Activated T-cell treated with anti-CD3 and anti-CD28 coated beads, Interleukin-2, amount 50 U/mL, for 24 hours (primary cell): ENCODE results near the gene ZSWIM7.

Experiments used
- DNase-seq: peaks from one replicate; pipeline ENCODE4 v3.0.0-alpha.2; 2020
- H3K27ac Mint-ChIP-seq: 2 replicates; pipeline ENCODE4 v1.8.0; 2020; ENCODE audit warnings: mild to moderate bottlenecking, mixed read lengths
- H3K27me3 Mint-ChIP-seq: 2 replicates; pipeline ENCODE4 v1.8.0; 2020; ENCODE audit warnings: mixed read lengths
- H3K36me3 Mint-ChIP-seq: 2 replicates; pipeline ENCODE4 v1.8.0; 2020; ENCODE audit warnings: low read depth, mixed read lengths
- H3K4me1 Mint-ChIP-seq: 2 replicates; pipeline ENCODE4 v1.8.0; 2020; ENCODE audit warnings: low read depth, mixed read lengths
- H3K4me3 Mint-ChIP-seq: 2 replicates; pipeline ENCODE4 v1.8.0; 2020; ENCODE audit warnings: mild to moderate bottlenecking, moderate library complexity, mixed read lengths
- H3K9me3 Mint-ChIP-seq: 2 replicates; pipeline ENCODE4 v1.8.0; 2020; ENCODE audit warnings: mixed read lengths

The ZSWIM7 gene

GRCh38 chr17:15973834-15974233, 25.7 kb downstream of the ZSWIM7 start:
- H3K36me3 Mint-ChIP-seq = peaks cover 26% of the 10 kb centered on the region
- H3K27ac Mint-ChIP-seq = no peak overlapping the region
- H3K4me3 Mint-ChIP-seq = no peak overlapping the region
- no peaks in the 10 kb centered on the region for H3K4me1 Mint-ChIP-seq
- no peak for DNase-seq
- no peaks in the 10 kb centered on the region for H3K9me3 Mint-ChIP-seq
- H3K27me3 Mint-ChIP-seq = peaks cover 2% of the 10 kb centered on the region

- H3K27me3 Mint-ChIP-seq = peaks cover 5% of the 10 kb centered on the region
- H3K27ac Mint-ChIP-seq = no peak overlapping the region
- peaks cover 24% of the 10 kb centered on the region for H3K36me3 Mint-ChIP-seq
- H3K9me3 Mint-ChIP-seq = no peaks in the 10 kb centered on the region
- H3K4me3 Mint-ChIP-seq = no peak overlapping the region
- no peaks in the 10 kb centered on the region for H3K4me1 Mint-ChIP-seq
- DNase-seq = no peak
Measured at GRCh38 chr17:15973016-15973415, 26.5 kb downstream of the ZSWIM7 start.

GRCh38 chr17:15972497-15972951, 27.0 kb downstream of the ZSWIM7 start:
- Mint-ChIP-seq H3K4me1 (peaks cover 4% of the 10 kb centered on the region), H3K36me3 (peaks cover 19% of the 10 kb centered on the region), H3K4me3 (no peak overlapping the region), H3K27me3 (peaks cover 8% of the 10 kb centered on the region), H3K9me3 (no peaks in the 10 kb centered on the region), H3K27ac (no peak overlapping the region)
- DNase-seq = no peak

GRCh38 chr17:15971882-15972281, 27.6 kb downstream of the ZSWIM7 start:
- no peak for DNase-seq
- H3K27me3 Mint-ChIP-seq = peaks cover 10% of the 10 kb centered on the region
- no peak overlapping the region for H3K27ac Mint-ChIP-seq
- H3K4me3 Mint-ChIP-seq = no peak overlapping the region
- no peaks in the 10 kb centered on the region for H3K9me3 Mint-ChIP-seq
- H3K4me1 Mint-ChIP-seq = peaks cover 6% of the 10 kb centered on the region
- H3K36me3 Mint-ChIP-seq = peaks cover 13% of the 10 kb centered on the region

- Mint-ChIP-seq H3K27me3 (peaks cover 13% of the 10 kb centered on the region), H3K4me1 (peaks cover 11% of the 10 kb centered on the region), H3K9me3 (no peaks in the 10 kb centered on the region), H3K36me3 (peaks cover 9% of the 10 kb centered on the region), H3K27ac (no peak overlapping the region), H3K4me3 (no peak overlapping the region)
- no peak for DNase-seq
Measured at GRCh38 chr17:15971098-15971678, 28.3 kb downstream of the ZSWIM7 start.

- no peak for DNase-seq
- Mint-ChIP-seq H3K4me3 (no peak overlapping the region), H3K27me3 (peaks cover 18% of the 10 kb centered on the region), H3K36me3 (peaks cover 9% of the 10 kb centered on the region), H3K27ac (no peak overlapping the region), H3K4me1 (peaks cover 17% of the 10 kb centered on the region), H3K9me3 (no peaks in the 10 kb centered on the region)
Measured at GRCh38 chr17:15970500-15970899, 29.0 kb downstream of the ZSWIM7 start.

- Mint-ChIP-seq H3K27me3 (peaks cover 24% of the 10 kb centered on the region), H3K4me3 (no peak overlapping the region), H3K36me3 (no peaks in the 10 kb centered on the region), H3K4me1 (peaks cover 17% of the 10 kb centered on the region), H3K9me3 (no peaks in the 10 kb centered on the region), H3K27ac (no peak overlapping the region)
- DNase-seq = no peak
Measured at GRCh38 chr17:15969463-15969862, 30.0 kb downstream of the ZSWIM7 start.

GRCh38 chr17:15967706-15968399, 31.7 kb downstream of the ZSWIM7 start:
- H3K4me3 Mint-ChIP-seq = no peak overlapping the region
- peaks cover 24% of the 10 kb centered on the region for H3K27me3 Mint-ChIP-seq
- DNase-seq = no peak
- H3K4me1 Mint-ChIP-seq = peaks cover 18% of the 10 kb centered on the region
- H3K27ac Mint-ChIP-seq = no peak overlapping the region
- H3K9me3 Mint-ChIP-seq = no peaks in the 10 kb centered on the region
- no peaks in the 10 kb centered on the region for H3K36me3 Mint-ChIP-seq

GRCh38 chr17:15966879-15967248, 32.6 kb downstream of the ZSWIM7 start:
- no peak overlapping the region for H3K27ac Mint-ChIP-seq
- peaks cover 24% of the 10 kb centered on the region for H3K27me3 Mint-ChIP-seq
- no peak overlapping the region for H3K4me3 Mint-ChIP-seq
- H3K36me3 Mint-ChIP-seq = no peaks in the 10 kb centered on the region
- DNase-seq = no peak
- no peaks in the 10 kb centered on the region for H3K9me3 Mint-ChIP-seq
- H3K4me1 Mint-ChIP-seq = peaks cover 18% of the 10 kb centered on the region

GRCh38 chr17:15966183-15966878, 33.2 kb downstream of the ZSWIM7 start:
- H3K9me3 Mint-ChIP-seq = no peaks in the 10 kb centered on the region

GRCh38 chr17:15965528-15965927, 34.0 kb downstream of the ZSWIM7 start:
- H3K27me3 Mint-ChIP-seq = peaks cover 32% of the 10 kb centered on the region
- H3K9me3 Mint-ChIP-seq = no peaks in the 10 kb centered on the region
- H3K27ac Mint-ChIP-seq = no peak overlapping the region
- no peaks in the 10 kb centered on the region for H3K36me3 Mint-ChIP-seq
- H3K4me1 Mint-ChIP-seq = peaks cover 18% of the 10 kb centered on the region
- DNase-seq = no peak
- no peak overlapping the region for H3K4me3 Mint-ChIP-seq

More at GRCh38 chr17:15966183-15966878, 33.2 kb downstream of the ZSWIM7 start:
- Mint-ChIP-seq H3K27me3 (peaks cover 30% of the 10 kb centered on the region), H3K4me1 (peaks cover 18% of the 10 kb centered on the region), H3K4me3 (no peak overlapping the region), H3K36me3 (no peaks in the 10 kb centered on the region), H3K27ac (no peak overlapping the region)
- DNase-seq = no peak

- H3K4me1 Mint-ChIP-seq = peaks cover 31% of the 10 kb centered on the region
- no peak overlapping the region for H3K4me3 Mint-ChIP-seq
- peaks cover 29% of the 10 kb centered on the region for H3K27me3 Mint-ChIP-seq
- no peaks in the 10 kb centered on the region for H3K36me3 Mint-ChIP-seq
- DNase-seq = no peak
- no peak overlapping the region for H3K27ac Mint-ChIP-seq
- H3K9me3 Mint-ChIP-seq = no peaks in the 10 kb centered on the region
Measured at GRCh38 chr17:15963670-15964110, 35.8 kb downstream of the ZSWIM7 start.

GRCh38 chr17:15958484-15958854, 41.0 kb downstream of the ZSWIM7 start:
- peak overlapping the region; percentile 30 for H3K4me3 Mint-ChIP-seq
- no peaks in the 10 kb centered on the region for H3K36me3 Mint-ChIP-seq
- H3K4me1 Mint-ChIP-seq = peaks cover 38% of the 10 kb centered on the region
- no peak for DNase-seq
- H3K27ac Mint-ChIP-seq = peak overlapping the region; percentile 81
- H3K9me3 Mint-ChIP-seq = no peaks in the 10 kb centered on the region
- H3K27me3 Mint-ChIP-seq = peaks cover 43% of the 10 kb centered on the region

GRCh38 chr17:15957608-15958307, 41.7 kb downstream of the ZSWIM7 start:
- Mint-ChIP-seq H3K9me3 (no peaks in the 10 kb centered on the region), H3K4me3 (no peak overlapping the region), H3K36me3 (no peaks in the 10 kb centered on the region), H3K4me1 (peaks cover 37% of the 10 kb centered on the region), H3K27me3 (peaks cover 45% of the 10 kb centered on the region), H3K27ac (peak overlapping the region; percentile 48)
- no peak for DNase-seq
